Naive thymus-derived CD4-positive, alpha-beta T cell (primary cell): ENCODE data around the gene SYTL2. TPM values are rescaled to one million over a fixed set of nuclear protein-coding genes. Genes with fewer than 3 reads are reported as not detected.
"Not testable (repeated sequence)": the region's sequence is repeated elsewhere in the genome, so short reads cannot be mapped to it uniquely, and the experiment has no call there.

Experiments used
- ATAC-seq: fragments of 150-1000 bp; cut with Tn5 transposase; 2 replicates; pipeline ENCODE4 v1.10.0; 2021; ENCODE audit warnings: mild to moderate bottlenecking, moderate library complexity
- CTCF ChIA-PET: fragments of 350-600 bp; sonication (Branson Sonifier 250); formaldehyde crosslinking; loops from one replicate; lab custom pipeline; 2021; ENCODE audit warnings: antibody characterized with exemption; lab: Charles Lee
- POLR2A ChIA-PET: fragments of 350-600 bp; sonication (Branson Sonifier 250); formaldehyde crosslinking; loops from one replicate; lab custom pipeline; 2021; ENCODE audit warnings: antibody characterized with exemption, inconsistent platforms; lab: Charles Lee
- DNase-seq, 9 donors: peaks; one replicate each; pipeline versions ENCODE4 v3.0.0 to v3.0.0-alpha.2; 2020 to 2022; ENCODE audit warnings: mixed read lengths in 1 of 9
- H3K27ac ChIP-seq: one replicate; pipeline ENCODE4 v1.7.0; 2013; ENCODE audit warnings: mild to moderate bottlenecking, low read depth, low read length, moderate library complexity
- H3K27me3 ChIP-seq, 2 donors: one replicate each; pipeline ENCODE4 v1.7.0; 2013; ENCODE audit warnings: low read length in 2 of 2, mild to moderate bottlenecking in 2 of 2, moderate library complexity in 2 of 2; ENCODE audit not compliant: control insufficient read depth in 2 of 2, insufficient read depth in 2 of 2
- H3K36me3 ChIP-seq, 3 experiments: 1 replicate in 2 of 3; 2 replicates in 1 of 3; pipeline ENCODE4 v1.7.0; 2013; ENCODE audit warnings: low read length in 3 of 3, mild to moderate bottlenecking in 3 of 3, moderate library complexity in 1 of 3; ENCODE audit not compliant: insufficient read depth in 3 of 3, control insufficient read depth in 2 of 3
- H3K4me1 ChIP-seq, 2 donors: one replicate each; pipeline ENCODE4 v1.7.0; 2013; ENCODE audit warnings: low read length in 2 of 2, mild to moderate bottlenecking in 2 of 2, moderate library complexity in 1 of 2; ENCODE audit not compliant: control insufficient read depth in 2 of 2, insufficient read depth in 2 of 2
- H3K4me3 ChIP-seq: 2 replicates; pipeline ENCODE4 v1.7.0; 2013; ENCODE audit warnings: mild to moderate bottlenecking, low read length
- H3K9me3 ChIP-seq, 3 experiments: 1 replicate in 2 of 3; 2 replicates in 1 of 3; pipeline ENCODE4 v1.7.0; 2013; ENCODE audit warnings: low read length in 3 of 3; ENCODE audit not compliant: control insufficient read depth in 2 of 3
- H3K27ac Mint-ChIP-seq, 9 donors: one replicate each; pipeline ENCODE4 v1.8.0; 2020 to 2022; ENCODE audit warnings: mixed read lengths in 9 of 9, mild to moderate bottlenecking in 8 of 9, moderate library complexity in 5 of 9, inconsistent platforms in 2 of 9
- H3K27me3 Mint-ChIP-seq, 5 donors: one replicate each; pipeline ENCODE4 v1.8.0; 2021 to 2022; ENCODE audit warnings: mixed read lengths in 5 of 5, mild to moderate bottlenecking in 1 of 5
- H3K36me3 Mint-ChIP-seq, 5 donors: one replicate each; pipeline ENCODE4 v1.8.0; 2020 to 2022; ENCODE audit warnings: mixed read lengths in 5 of 5, mild to moderate bottlenecking in 3 of 5, inconsistent platforms in 1 of 5
- H3K4me1 Mint-ChIP-seq, 7 donors: one replicate each; pipeline ENCODE4 v1.8.0; 2020 to 2022; ENCODE audit warnings: mixed read lengths in 7 of 7, mild to moderate bottlenecking in 3 of 7, inconsistent platforms in 1 of 7
- H3K4me3 Mint-ChIP-seq, 10 donors: one replicate each; pipeline ENCODE4 v1.8.0; 2020 to 2022; ENCODE audit warnings: mild to moderate bottlenecking in 10 of 10, mixed read lengths in 10 of 10, moderate library complexity in 6 of 10, inconsistent platforms in 2 of 10
- H3K9me3 Mint-ChIP-seq, 11 donors: one replicate each; pipeline ENCODE4 v1.8.0; 2020 to 2022; ENCODE audit warnings: mixed read lengths in 11 of 11, mild to moderate bottlenecking in 4 of 11, inconsistent platforms in 1 of 11, moderate library complexity in 1 of 11
- intact Hi-C, 2 donors: fragments of 100-400 bp; cut with micrococcal nuclease; formaldehyde crosslinking; loops; one replicate each; pipeline ENCODE4 v1.15.1; 2023
- polyA plus RNA-seq, 2 donors: library from polyadenylated mRNA; unstranded; fragments of 300-500 nt; fragmentation: Illumina TruSeq; gene quantifications; one replicate each; pipeline ENCODE4 v1.2.3, GENCODE V29; 2021
- total RNA-seq, 6 experiments: library from RNA in 5 of 6; stranded (reverse) in 5 of 6; gene quantifications; 1 replicate in 5 of 6; 2 replicates in 1 of 6; pipeline ENCODE4 v1.2.3 and lab custom pipeline; 2021 to 2026

The SYTL2 gene, protein sequence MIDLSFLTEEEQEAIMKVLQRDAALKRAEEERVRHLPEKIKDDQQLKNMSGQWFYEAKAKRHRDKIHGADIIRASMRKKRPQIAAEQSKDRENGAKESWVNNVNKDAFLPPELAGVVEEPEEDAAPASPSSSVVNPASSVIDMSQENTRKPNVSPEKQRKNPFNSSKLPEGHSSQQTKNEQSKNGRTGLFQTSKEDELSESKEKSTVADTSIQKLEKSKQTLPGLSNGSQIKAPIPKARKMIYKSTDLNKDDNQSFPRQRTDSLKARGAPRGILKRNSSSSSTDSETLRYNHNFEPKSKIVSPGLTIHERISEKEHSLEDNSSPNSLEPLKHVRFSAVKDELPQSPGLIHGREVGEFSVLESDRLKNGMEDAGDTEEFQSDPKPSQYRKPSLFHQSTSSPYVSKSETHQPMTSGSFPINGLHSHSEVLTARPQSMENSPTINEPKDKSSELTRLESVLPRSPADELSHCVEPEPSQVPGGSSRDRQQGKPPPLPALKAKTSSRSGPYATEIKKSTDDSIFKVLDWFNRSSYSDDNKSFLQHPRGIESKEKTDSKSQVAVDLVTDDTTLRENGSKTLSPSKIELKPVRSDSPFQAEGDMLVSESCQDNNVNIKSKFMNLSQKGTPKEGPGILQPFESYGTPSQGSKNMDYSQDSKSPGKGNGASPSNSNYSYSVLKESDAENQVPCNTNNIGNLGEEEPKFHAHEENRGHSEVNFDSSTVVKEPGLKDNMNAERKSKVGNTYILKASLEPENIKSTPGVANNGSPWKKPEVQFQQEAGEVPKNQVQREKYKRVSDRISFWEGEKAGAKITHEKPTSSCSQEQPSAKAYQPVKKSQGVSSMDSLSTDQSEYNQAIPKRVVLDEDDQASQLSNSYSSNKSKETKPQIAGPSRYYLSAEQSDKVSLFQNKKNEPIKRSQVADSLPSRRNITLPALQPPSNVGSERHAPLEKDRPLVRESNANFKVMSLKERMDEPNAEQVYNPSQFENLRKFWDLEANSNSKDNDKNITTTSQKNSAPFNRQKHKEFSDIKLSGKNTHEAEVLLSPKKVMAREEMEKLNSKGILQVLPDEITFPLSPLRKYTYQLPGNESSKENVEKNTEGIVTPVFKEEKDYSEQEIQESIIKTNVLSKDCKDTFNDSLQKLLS (N-terminal part only)
- 10 to 100 TPM; 24.8 to 62.9 (median 27.5) TPM for total RNA-seq
- polyA plus RNA-seq = 10 to 100 TPM; 12.0 to 33.3 TPM
- total RNA-seq (lab: John Stamatoyannopoulos, UW) = 44.2 reads per million, percentile 68 among the genes with 10 or more reads in this experiment

DNA sequence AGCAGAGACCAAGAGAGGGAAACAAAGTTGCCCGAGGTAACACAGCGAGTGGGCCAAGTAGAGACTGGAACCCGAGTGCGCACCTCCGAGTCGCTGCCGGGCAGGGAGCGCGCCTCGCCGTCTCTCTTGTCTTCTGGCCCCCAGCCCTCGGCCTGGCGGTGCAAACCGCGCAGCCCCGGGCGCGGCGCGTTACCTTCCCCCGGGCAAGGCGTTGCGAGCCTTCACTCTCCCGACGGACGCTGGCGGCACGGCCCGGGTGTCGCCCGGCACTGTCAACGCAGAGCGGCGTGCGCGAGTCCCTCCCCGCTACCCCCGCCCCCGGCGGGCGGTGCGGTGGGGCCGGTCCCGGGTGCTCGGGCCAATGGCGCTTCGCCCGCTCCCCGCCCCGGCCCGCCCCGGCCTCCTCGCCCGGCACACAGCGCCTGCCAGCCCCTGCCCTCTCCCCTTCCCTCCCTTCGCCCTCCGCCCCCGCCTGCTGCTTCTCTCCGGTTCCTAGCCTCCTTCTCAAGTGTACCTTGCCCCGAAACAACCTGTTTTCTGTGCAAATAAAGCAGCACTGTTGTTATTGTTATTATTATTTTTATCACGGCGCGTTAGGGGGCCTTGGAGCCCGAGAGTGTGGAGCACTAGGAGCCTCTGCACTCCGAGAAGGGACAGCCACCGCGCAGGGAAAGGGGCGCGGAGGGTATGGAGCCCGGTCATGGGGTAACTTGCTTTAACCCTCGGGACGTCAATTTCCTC, at the start of gene SYTL2:
Gene SYTL2, minus strand, starts transcription at position 271 of the 741 bp plus-strand sequence. CDS start 53,416 bp downstream, outside the sequence.
- POLR2A ChIA-PET = interaction anchor here (1.0 to 3.2 kb wide), 6 partner anchors 9 to 57 kb away, joined by 3 to 19 read pairs (median 7); no protein-coding TSS in a partner anchor
- Histone ChIP-seq H3K36me3 (no peaks in the 10 kb centered on the region), H3K4me1 (peaks cover 14 to 32% of the 10 kb centered on the region in 2 donors), H3K4me3 (peak within 1 kb of the TSS; percentile 86), H3K27ac (peak within 1 kb of the TSS; percentile 64), H3K27me3 (no peaks in the 10 kb centered on the region), H3K9me3 (no peaks in the 10 kb centered on the region)
- Mint-ChIP-seq H3K4me3 (peak within 1 kb of the TSS; percentile 87 to 97 (median 95)), H3K9me3 (no peaks in the 10 kb centered on the region), H3K4me1 (peaks cover 32 to 61% (median 52%) of the 10 kb centered on the region in 7 donors), H3K27ac (peak within 1 kb of the TSS; percentile 79 to 98 (median 93)), H3K36me3 (peaks cover 0 to 13% (median 0%) of the 10 kb centered on the region in 5 donors), H3K27me3 (peaks cover 0 to 10% (median 0%) of the 10 kb centered on the region in 5 donors)
- peak; percentile 95 for ATAC-seq
- peak; percentile 69 to 87 (median 75) for DNase-seq
- CTCF ChIA-PET = interaction anchor here (0.7 to 2.3 kb wide), 4 partner anchors 13 to 119 kb away, joined by 3 to 10 read pairs (median 4); partner anchors contain the start of gene CCDC83
- intact Hi-C loops = loop anchor here (1.0 to 2.0 kb wide), 8 partner anchors 12 to 183 kb away; partner anchors contain the start of genes CCDC83 (in 1 of the 2) and TMEM126B (in 1 of the 2)

DNA sequence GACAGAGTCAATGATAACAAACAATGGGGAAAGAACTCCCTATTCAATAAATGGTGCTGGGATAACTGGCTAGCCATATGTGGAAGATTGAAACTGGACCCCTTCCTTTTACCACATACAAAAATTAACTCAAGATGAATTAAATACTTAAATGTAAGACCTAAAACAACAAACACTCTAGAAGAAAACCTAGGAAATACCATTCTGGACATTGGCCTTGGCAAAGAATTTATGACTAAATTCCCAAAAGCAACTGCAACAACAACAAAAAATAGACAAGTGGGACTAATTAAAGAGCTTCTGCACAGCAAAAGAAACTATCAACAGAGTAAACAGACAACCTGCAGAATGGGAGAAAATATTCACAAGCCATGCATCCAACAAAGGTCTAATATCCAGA, 48.6 kb upstream of the SYTL2 start:
- H3K36me3 Mint-ChIP-seq, H3K9me3 ChIP-seq, H3K27me3 ChIP-seq, H3K27ac ChIP-seq, H3K9me3 Mint-ChIP-seq, H3K4me1 ChIP-seq, DNase-seq, H3K4me3 Mint-ChIP-seq, CTCF ChIA-PET, H3K4me1 Mint-ChIP-seq, POLR2A ChIA-PET, H3K36me3 ChIP-seq, ATAC-seq, H3K4me3 ChIP-seq, H3K27ac Mint-ChIP-seq: not testable (repeated sequence)
- intact Hi-C loops = loop anchor here in 1 of 2 donors (5.0 kb wide), 3 partner anchors 113 to 1008 kb away; no protein-coding TSS in a partner anchor
- peaks cover 0 to 37% (median 0%) of the 10 kb centered on the region in 5 donors for H3K27me3 Mint-ChIP-seq

DNA sequence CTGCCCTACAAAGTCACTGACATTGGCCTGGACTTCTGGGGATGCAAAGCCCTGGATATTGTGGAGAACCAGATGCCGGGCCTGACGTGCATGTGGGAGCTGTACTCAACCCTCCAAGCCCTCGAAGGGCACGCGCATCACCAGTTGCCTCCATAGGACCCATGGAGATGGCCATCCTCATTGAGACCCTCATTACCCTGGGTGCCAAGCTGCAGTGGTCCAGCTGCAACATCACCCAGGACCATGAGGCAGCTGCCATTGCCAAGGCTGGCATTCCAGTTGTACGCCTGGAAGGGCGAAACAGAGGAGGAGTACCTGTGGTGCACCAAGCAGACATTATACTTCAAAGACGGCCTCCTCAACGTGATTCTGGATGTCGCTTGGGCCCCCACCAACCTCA, 46.2 kb upstream of the SYTL2 start:
- peaks cover 0 to 4% (median 0%) of the 10 kb centered on the region in 11 donors for H3K9me3 Mint-ChIP-seq
- intact Hi-C loops = loop anchor here in 1 of 2 donors (5.0 kb wide), 3 partner anchors 115 to 1010 kb away; no protein-coding TSS in a partner anchor
- DNase-seq (no peak), ATAC-seq (no peak)
- peaks cover 0 to 14% (median 12%) of the 10 kb centered on the region in 7 donors for H3K4me1 Mint-ChIP-seq
- peaks cover 0 to 22% (median 0%) of the 10 kb centered on the region in 5 donors for H3K27me3 Mint-ChIP-seq
- peaks cover 0 to 9% (median 0%) of the 10 kb centered on the region in 5 donors for H3K36me3 Mint-ChIP-seq
- POLR2A ChIA-PET = no interaction called here
- Histone ChIP-seq H3K4me1 (peaks cover 6 to 9% of the 10 kb centered on the region in 2 donors), H3K36me3 (no peaks in the 10 kb centered on the region), H3K9me3 (no peaks in the 10 kb centered on the region), H3K27me3 (no peaks in the 10 kb centered on the region), H3K27ac (no peak overlapping the region), H3K4me3 (no peak overlapping the region)
- H3K4me3 Mint-ChIP-seq = no peak overlapping the region
- CTCF ChIA-PET = interaction anchor here (0.9 kb wide), 1 partner anchor 158 kb away, joined by 3 read pairs; no protein-coding TSS in a partner anchor
- no peak overlapping the region for H3K27ac Mint-ChIP-seq

DNA sequence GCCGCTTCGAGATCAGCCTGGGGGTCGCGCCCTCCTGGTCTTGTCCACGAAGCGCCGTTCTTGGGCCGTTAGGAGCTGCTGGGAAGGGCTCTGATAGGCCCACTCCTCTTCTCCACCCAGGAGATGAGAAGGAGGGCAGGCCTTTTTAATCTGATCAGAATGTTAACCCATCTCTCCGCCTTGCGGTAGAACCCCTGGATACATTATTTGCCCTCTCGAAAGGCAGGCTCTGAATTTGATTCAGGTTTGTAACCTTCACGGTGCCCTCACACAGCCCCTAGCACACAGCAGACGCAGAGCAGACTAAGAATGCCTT, 44.4 kb upstream of the SYTL2 start, which contains the start of gene CCDC83:
Gene CCDC83, plus strand, starts transcription at position 43 of the 316 bp plus-strand sequence. CDS start 9,741 bp downstream, outside the sequence.
- H3K36me3 ChIP-seq = no peaks in the 10 kb centered on the region
- ChIA-PET POLR2A (interaction anchor here (0.6 to 1.8 kb wide), 10 partner anchors 8 to 338 kb away, joined by 3 to 5 read pairs (median 4); partner anchors contain the start of gene CREBZF), CTCF (interaction anchor here (0.7 to 2.2 kb wide), 16 partner anchors 7 to 479 kb away, joined by 3 to 16 read pairs (median 4); partner anchors contain the start of gene SYTL2)
- H3K4me1 ChIP-seq = peaks cover 6 to 9% of the 10 kb centered on the region in 2 donors
- H3K4me3 ChIP-seq = peak within 1 kb of the TSS; percentile 71
- Mint-ChIP-seq H3K36me3 (peaks cover 0 to 15% (median 0%) of the 10 kb centered on the region in 5 donors), H3K9me3 (peaks cover 0 to 6% (median 0%) of the 10 kb centered on the region in 11 donors), H3K27me3 (peaks cover 0 to 9% (median 0%) of the 10 kb centered on the region in 5 donors), H3K27ac (peak within 1 kb of the TSS; percentile 85 to 98 (median 95)), H3K4me3 (peak within 1 kb of the TSS; percentile 79 to 95 (median 94)), H3K4me1 (peaks cover 0 to 15% (median 13%) of the 10 kb centered on the region in 7 donors)
- H3K9me3 ChIP-seq = no peaks in the 10 kb centered on the region
- ATAC-seq (no peak), DNase-seq (no peak)
- intact Hi-C loops = loop anchor here (1.0 to 5.0 kb wide), 19 partner anchors 45 to 1012 kb away; partner anchors contain the start of genes PICALM (in 2 of the 2), EED (in 1 of the 2) and HIKESHI (in 1 of the 2)
- no peaks in the 10 kb centered on the region for H3K27me3 ChIP-seq
- H3K27ac ChIP-seq = peak within 1 kb of the TSS; percentile 84
